ENCODE data around the gene ANXA2R. TPM values are rescaled to one million over a fixed set of nuclear protein-coding genes. Genes with fewer than 3 reads are reported as not detected.
A peak's percentile ranks its signal among the peaks of the same experiment; 100 is the strongest.

The ANXA2R gene
- total and polyA plus RNA-seq, 2 of the 13 experiments (the other 11 are each of a cell fraction or from before 2014, with no cell fraction given) = 0.95 to 1.3 TPM

- TF ChIP-seq LCORL (IDR thresholded peaks at IDR 0.05) (no peak), LCORL (CRISPR knock-in tag; IDR thresholded peaks at IDR 0.05) (peak; percentile 75), POLR2A (IDR thresholded peaks at IDR 0.05; ENCODE audit: insufficient read depth in 1 of 2, low read depth in 2 of 2, low read length in 2 of 2) (peak in 1 of 2 experiments; percentile 43; a peak in 1 of 4 replicates), MLLT10 (CRISPR knock-in tag; IDR thresholded peaks at IDR 0.05) (no peak), HIVEP1 (CRISPR knock-in tag; IDR thresholded peaks at IDR 0.05) (no peak), ARID4A (CRISPR knock-in tag; IDR thresholded peaks at IDR 0.05; ENCODE audit: borderline replicate concordance) (peak; percentile 77; the same call in 1 of the 2 replicates), ZIK1 (CRISPR knock-in tag; IDR thresholded peaks at IDR 0.05; ENCODE audit: borderline replicate concordance, low read depth) (no peak), SP1 (IDR thresholded peaks at IDR 0.05) (no peak), SP1 (CRISPR knock-in tag; IDR thresholded peaks at IDR 0.05) (no peak), KAT7 (CRISPR knock-in tag; IDR thresholded peaks at IDR 0.05; ENCODE audit: borderline replicate concordance) (peak; percentile 43; the same call in 1 of the 2 replicates), ZNF678 (CRISPR knock-in tag; IDR thresholded peaks at IDR 0.05) (no peak), MXD3 (CRISPR knock-in tag; IDR thresholded peaks at IDR 0.05) (no peak), RERE (CRISPR knock-in tag; IDR thresholded peaks at IDR 0.05; ENCODE audit: low read depth) (no peak), TBL1XR1 (IDR thresholded peaks at IDR 0.05; ENCODE audit: borderline replicate concordance, low read length, partially characterized antibody) (no peak), ELF3 (CRISPR knock-in tag; IDR thresholded peaks at IDR 0.05) (peak; percentile 48; the same call in 1 of the 2 replicates), ASH2L (IDR thresholded peaks at IDR 0.05; ENCODE audit: insufficient read length, low read depth, low read length) (peak; percentile 78), FOXM1 (CRISPR knock-in tag; IDR thresholded peaks at IDR 0.05) (no peak), JUND (CRISPR knock-in tag; IDR thresholded peaks at IDR 0.05) (no peak), ZNF432 (CRISPR knock-in tag; IDR thresholded peaks at IDR 0.05; ENCODE audit: borderline replicate concordance) (no peak)
Measured at GRCh38 chr5:42994555-42995359, 45.4 kb downstream of the ANXA2R start (continued).
